ENCODE results near the gene PMS2. TPM values are rescaled to one million over a fixed set of nuclear protein-coding genes. Genes with fewer than 3 reads are reported as not detected.

The PMS2 gene
- total RNA-seq, 1 experiment from 2014 or later, result 17.1 TPM

DNA sequence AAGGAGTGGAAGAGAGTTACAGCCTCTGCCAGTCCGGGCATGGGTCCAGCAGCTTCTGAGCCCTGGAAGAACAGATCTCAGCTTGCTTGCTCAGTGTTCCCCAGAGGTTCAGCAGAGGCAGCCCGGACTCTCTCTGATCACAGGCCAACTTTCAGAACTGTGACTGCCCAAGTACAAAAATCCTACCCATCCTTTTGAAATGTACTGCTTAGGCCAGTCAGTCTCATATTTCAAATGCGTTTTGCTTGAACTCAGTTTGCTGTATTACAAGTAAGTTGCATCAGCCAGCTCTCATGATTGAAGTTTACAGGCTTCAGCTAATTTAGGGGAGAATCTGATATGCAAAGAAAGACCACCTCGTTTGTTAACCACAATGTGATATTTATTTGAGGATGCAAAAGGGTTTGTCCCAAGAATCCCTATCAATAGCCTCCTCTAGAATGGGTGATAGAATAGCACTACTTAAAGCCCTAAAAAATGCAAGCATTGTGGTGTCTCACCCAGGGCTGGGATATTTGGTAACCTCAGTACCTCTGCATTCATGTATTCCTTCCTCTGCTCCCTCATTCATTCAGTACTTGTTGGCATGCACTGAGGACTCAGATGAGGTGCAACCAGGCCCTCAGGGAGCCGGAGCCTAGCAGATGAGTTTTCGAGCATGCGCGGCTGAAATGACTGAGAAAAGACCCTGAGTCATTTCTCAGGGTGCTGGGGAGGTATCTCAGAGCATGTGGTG lies 7.2 kb upstream of the PMS2 start:
- TF ChIP-seq, protein P1, sequence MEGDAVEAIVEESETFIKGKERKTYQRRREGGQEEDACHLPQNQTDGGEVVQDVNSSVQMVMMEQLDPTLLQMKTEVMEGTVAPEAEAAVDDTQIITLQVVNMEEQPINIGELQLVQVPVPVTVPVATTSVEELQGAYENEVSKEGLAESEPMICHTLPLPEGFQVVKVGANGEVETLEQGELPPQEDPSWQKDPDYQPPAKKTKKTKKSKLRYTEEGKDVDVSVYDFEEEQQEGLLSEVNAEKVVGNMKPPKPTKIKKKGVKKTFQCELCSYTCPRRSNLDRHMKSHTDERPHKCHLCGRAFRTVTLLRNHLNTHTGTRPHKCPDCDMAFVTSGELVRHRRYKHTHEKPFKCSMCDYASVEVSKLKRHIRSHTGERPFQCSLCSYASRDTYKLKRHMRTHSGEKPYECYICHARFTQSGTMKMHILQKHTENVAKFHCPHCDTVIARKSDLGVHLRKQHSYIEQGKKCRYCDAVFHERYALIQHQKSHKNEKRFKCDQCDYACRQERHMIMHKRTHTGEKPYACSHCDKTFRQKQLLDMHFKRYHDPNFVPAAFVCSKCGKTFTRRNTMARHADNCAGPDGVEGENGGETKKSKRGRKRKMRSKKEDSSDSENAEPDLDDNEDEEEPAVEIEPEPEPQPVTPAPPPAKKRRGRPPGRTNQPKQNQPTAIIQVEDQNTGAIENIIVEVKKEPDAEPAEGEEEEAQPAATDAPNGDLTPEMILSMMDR (conservative IDR thresholded peaks at IDR 0.05), result no peak
- WGBS (ENCODE audit: extremely low coverage, insufficient read length, low lambda C conversion rate), result no CpG with 5 or more reads among the region's 8 CpGs
- Histone ChIP-seq H3K23me2 (ENCODE audit: insufficient read length, low read depth, low read length, poor library complexity, severe bottlenecking) (no peaks in the 10 kb centered on the region), H3T11ph (ENCODE audit: low read length) (no peak overlapping the region), H3K4me1 (ENCODE audit: insufficient read depth, low read length) (no peaks in the 10 kb centered on the region), H3K27ac (ENCODE audit: insufficient read length, low read depth, low read length) (no peak overlapping the region), H3K14ac (ENCODE audit: insufficient read depth, low read length) (no peak overlapping the region), H3K18ac (ENCODE audit: insufficient read length, low read depth, low read length) (no peak overlapping the region), H3K56ac (ENCODE audit: insufficient read length, low read depth, low read length) (no peak overlapping the region), H4K20me1 (ENCODE audit: control insufficient read depth, insufficient read depth, insufficient read length) (peaks cover 2% of the 10 kb centered on the region), H2BK5ac (ENCODE audit: insufficient read length, low read length) (no peak overlapping the region), H2BK120ac (ENCODE audit: low read depth, low read length, poor library complexity, severe bottlenecking) (no peak overlapping the region), H2BK20ac (ENCODE audit: low read depth, low read length, poor library complexity, severe bottlenecking) (no peak overlapping the region), H3K23ac (ENCODE audit: insufficient read length, low read depth, low read length) (no peak overlapping the region), H4K8ac (replicated peaks; ENCODE audit: insufficient read length, low read depth, low read length) (no peak overlapping the region), H2AFZ (ENCODE audit: low read length) (no peak overlapping the region), H3K79me2 (ENCODE audit: insufficient read depth, low read length) (peaks cover 2% of the 10 kb centered on the region; the same call in 1 of the 2 replicates), H3K27me3 (ENCODE audit: insufficient read depth, low read length) (no peaks in the 10 kb centered on the region), H3K9me3 (ENCODE audit: control insufficient read depth, low read depth, low read length) (no peaks in the 10 kb centered on the region), H3K79me1 (ENCODE audit: insufficient read depth, low read depth, low read length, poor library complexity, severe bottlenecking) (peaks cover 1% of the 10 kb centered on the region), H4K91ac (ENCODE audit: insufficient read length, low read depth, low read length) (no peak overlapping the region), H3K9ac (ENCODE audit: extremely low read depth, insufficient read length, low read length) (no peak overlapping the region), H2BK15ac (ENCODE audit: low read depth, low read length) (no peak overlapping the region), H3K4ac (ENCODE audit: low read depth, low read length) (no peak overlapping the region), H2BK12ac (ENCODE audit: insufficient read length, low read depth, low read length) (no peak overlapping the region), H4K5ac (ENCODE audit: insufficient read length, low read depth, low read length) (no peak overlapping the region), H2AK5ac (ENCODE audit: insufficient read length, low read length) (no peak overlapping the region), H3K4me2 (ENCODE audit: insufficient read depth, insufficient read length, low read length) (no peak overlapping the region)
- no peaks in the 10 kb centered on the region for H3K27me3 Mint-ChIP-seq (ENCODE audit: low read depth)
- peaks cover 69 to 94% (median 85%) of the 10 kb centered on the region in 3 experiments for H3K36me3 Mint-ChIP-seq (ENCODE audit: insufficient read depth in 1 of 3, low read depth in 3 of 3)
- no peak overlapping the region; a peak in 1 of 5 replicates for H3K4me3 Mint-ChIP-seq
- H3K4me1 Mint-ChIP-seq, result peaks cover 3 to 5% of the 10 kb centered on the region in 2 experiments
- peak overlapping the region; percentile 39 to 82 (median 57); a peak in 4 of 7 replicates for H3K27ac Mint-ChIP-seq
- DNase-seq, result no peak
- H3K9me3 Mint-ChIP-seq, result no peaks in the 10 kb centered on the region
